NCI-H187 treated with DMSO at 0.1 percent for 48 hours (cell line): ENCODE data around the gene LAMC1.
"Not testable (repeated sequence)": the region's sequence is repeated elsewhere in the genome, so short reads cannot be mapped to it uniquely, and the experiment has no call there.

Experiments
- DNase-seq: peaks from one replicate; lab custom pipeline; 2025; lab: John Stamatoyannopoulos, UW

Gene LAMC1

GRCh38 chr1:183150032-183150431, 126.8 kb downstream of the LAMC1 start:
- not testable (repeated sequence) for DNase-seq

GRCh38 chr1:183150445-183150844, 127.2 kb downstream of the LAMC1 start:
- DNase-seq = no peak

GRCh38 chr1:183152180-183152579, 129.0 kb downstream of the LAMC1 start:
- no peak for DNase-seq

- no peak for DNase-seq
Measured at GRCh38 chr1:183155939-183156338, 132.7 kb downstream of the LAMC1 start.

GRCh38 chr1:183159960-183160359, 136.7 kb downstream of the LAMC1 start:
- DNase-seq = no peak

- DNase-seq = no peak
Measured at GRCh38 chr1:183161391-183161790, 138.2 kb downstream of the LAMC1 start.

- DNase-seq = no peak
Measured at GRCh38 chr1:183163316-183163715, 140.1 kb downstream of the LAMC1 start.

- no peak for DNase-seq
Measured at GRCh38 chr1:183164340-183164739, 141.1 kb downstream of the LAMC1 start.

GRCh38 chr1:183164963-183165362, 141.7 kb downstream of the LAMC1 start:
- no peak for DNase-seq

GRCh38 chr1:183165456-183165855, 142.2 kb downstream of the LAMC1 start:
- DNase-seq = no peak

GRCh38 chr1:183166454-183166853, 143.2 kb downstream of the LAMC1 start:
- no peak for DNase-seq

- no peak for DNase-seq
Measured at GRCh38 chr1:183167676-183168075, 144.5 kb downstream of the LAMC1 start.

- DNase-seq = no peak
Measured at GRCh38 chr1:183168308-183168707, 145.1 kb downstream of the LAMC1 start.

- no peak for DNase-seq
Measured at GRCh38 chr1:183173828-183174227, 150.6 kb downstream of the LAMC1 start.

- no peak for DNase-seq
Measured at GRCh38 chr1:183175631-183176030, 152.4 kb downstream of the LAMC1 start.

- DNase-seq = no peak
Measured at GRCh38 chr1:183178545-183178944, 155.3 kb downstream of the LAMC1 start.

GRCh38 chr1:183179033-183179432, 155.8 kb downstream of the LAMC1 start:
- no peak for DNase-seq

GRCh38 chr1:183180218-183180617, 157.0 kb downstream of the LAMC1 start:
- no peak for DNase-seq

GRCh38 chr1:183180634-183181056, 157.4 kb downstream of the LAMC1 start:
- DNase-seq = no peak

GRCh38 chr1:183185941-183186490, 162.8 kb downstream of the LAMC1 start, which contains the start of gene LAMC2:
Gene LAMC2 (plus strand): TSS chr1:183186264. CDS start chr1:183186353, 89 bp downstream.
- DNase-seq = no peak

- no peak for DNase-seq
Measured at GRCh38 chr1:183186841-183187240, 163.6 kb downstream of the LAMC1 start.

- DNase-seq = no peak
Measured at GRCh38 chr1:183188240-183188639, 165.0 kb downstream of the LAMC1 start.

GRCh38 chr1:183191833-183192232, 168.6 kb downstream of the LAMC1 start:
- no peak for DNase-seq

- no peak for DNase-seq
Measured at GRCh38 chr1:183193963-183194525, 170.8 kb downstream of the LAMC1 start.
